Choroid plexus epithelial cell (primary cell): ENCODE data around the gene CA5A.

Experiments
- DNase-seq: peaks from one replicate; pipeline ENCODE4 v3.0.0-alpha.2; 2010; ENCODE audit warnings: low read depth
- H3K4me3 ChIP-seq: 2 replicates; pipeline ENCODE4 v1.5.1; 2011; ENCODE audit warnings: low read depth, mild to moderate bottlenecking, control low read depth, low read length, moderate library complexity
- CTCF ChIP-seq: conservative IDR thresholded peaks from 2 replicates; pipeline ENCODE4 v1.5.1; 2011; ENCODE audit warnings: low read depth, mild to moderate bottlenecking, control low read depth, inconsistent platforms, low read length, moderate library complexity

Gene CA5A

GRCh38 chr16:87842209-87842869 lies 94.0 kb downstream of the CA5A start:
- no peak for DNase-seq
- TF ChIP-seq CTCF, result no peak
- H3K4me3 ChIP-seq, result no peak overlapping the region

- no peak for DNase-seq
- no peak overlapping the region for H3K4me3 ChIP-seq
- no peak for TF ChIP-seq CTCF
Measured at GRCh38 chr16:87841340-87842208, 94.8 kb downstream of the CA5A start.

- no peak overlapping the region for H3K4me3 ChIP-seq
- TF ChIP-seq CTCF, result peak; percentile 15
- peak; percentile 27 for DNase-seq
Measured at GRCh38 chr16:87840271-87840978, 95.9 kb downstream of the CA5A start.

GRCh38 chr16:87839542-87840270 lies 96.6 kb downstream of the CA5A start:
- DNase-seq, result no peak
- no peak overlapping the region for H3K4me3 ChIP-seq
- TF ChIP-seq CTCF, result no peak

GRCh38 chr16:87838643-87839541 lies 97.4 kb downstream of the CA5A start:
- H3K4me3 ChIP-seq, result no peak overlapping the region
- TF ChIP-seq CTCF, result no peak
- DNase-seq, result peak; percentile 13
